ENCODE measurements around the gene SPARCL1. TPM values are rescaled to one million over a fixed set of nuclear protein-coding genes. Genes with fewer than 3 reads are reported as not detected.
A peak's percentile ranks its signal among the peaks of the same experiment; 100 is the strongest.

Gene SPARCL1
- total and polyA plus RNA-seq, 2 experiments from 2014 or later, result not detected

DNA sequence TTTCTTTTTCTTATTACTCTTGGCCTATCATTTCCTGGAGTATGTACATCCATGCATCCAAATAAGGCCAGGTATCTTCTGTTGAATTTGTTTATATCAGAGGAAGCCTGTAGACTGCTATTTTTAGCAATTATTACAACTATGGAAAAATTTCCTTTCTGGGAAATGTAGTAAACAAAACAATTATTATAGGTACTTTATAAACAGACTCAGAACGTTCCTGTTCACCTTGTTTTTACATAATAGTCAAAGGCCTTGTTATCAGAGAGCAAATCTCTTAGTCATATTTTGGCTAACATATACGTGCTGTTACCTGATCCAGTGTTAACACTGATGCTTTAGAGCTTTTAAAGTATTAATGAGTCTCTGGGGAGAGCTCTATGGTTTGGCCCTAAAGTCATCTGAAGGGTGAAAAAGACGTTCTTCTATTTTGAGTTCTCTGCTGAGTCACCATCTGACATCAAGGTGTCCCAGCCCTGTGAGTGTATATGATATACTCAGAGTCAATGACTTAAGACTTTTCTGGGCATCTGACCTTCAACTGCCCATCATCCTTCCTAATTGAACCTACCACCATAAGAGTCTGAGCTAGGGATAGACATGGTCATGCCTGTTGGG is 7.3 kb downstream of the SPARCL1 start:
- Histone ChIP-seq H3K4me1 (ENCODE audit: low read depth) (peaks cover 10% of the 10 kb centered on the region), H3K27ac (peak overlapping the region; percentile 18)

DNA sequence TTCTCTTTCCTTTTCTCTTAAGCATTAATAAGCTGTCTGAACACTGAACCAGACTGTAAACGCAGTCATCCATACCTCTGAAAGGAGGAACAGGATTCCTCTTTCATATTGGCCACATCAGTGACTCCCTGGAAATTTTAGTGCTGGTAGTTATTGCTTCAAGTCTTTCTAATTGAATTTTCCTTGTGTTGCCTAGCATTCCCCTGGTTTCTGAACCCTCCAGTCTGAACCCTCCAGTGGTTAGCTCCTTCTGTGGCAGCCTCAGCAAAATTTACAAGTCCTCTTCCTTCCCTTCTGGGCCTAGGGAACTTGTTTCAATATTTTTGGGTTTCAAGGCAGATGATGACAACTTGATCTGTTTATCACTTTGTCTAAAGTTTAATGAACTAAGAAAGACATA is 7.9 kb downstream of the SPARCL1 start:
- H3K27ac ChIP-seq, result peak overlapping the region; percentile 18
- TF ChIP-seq, protein P1, sequence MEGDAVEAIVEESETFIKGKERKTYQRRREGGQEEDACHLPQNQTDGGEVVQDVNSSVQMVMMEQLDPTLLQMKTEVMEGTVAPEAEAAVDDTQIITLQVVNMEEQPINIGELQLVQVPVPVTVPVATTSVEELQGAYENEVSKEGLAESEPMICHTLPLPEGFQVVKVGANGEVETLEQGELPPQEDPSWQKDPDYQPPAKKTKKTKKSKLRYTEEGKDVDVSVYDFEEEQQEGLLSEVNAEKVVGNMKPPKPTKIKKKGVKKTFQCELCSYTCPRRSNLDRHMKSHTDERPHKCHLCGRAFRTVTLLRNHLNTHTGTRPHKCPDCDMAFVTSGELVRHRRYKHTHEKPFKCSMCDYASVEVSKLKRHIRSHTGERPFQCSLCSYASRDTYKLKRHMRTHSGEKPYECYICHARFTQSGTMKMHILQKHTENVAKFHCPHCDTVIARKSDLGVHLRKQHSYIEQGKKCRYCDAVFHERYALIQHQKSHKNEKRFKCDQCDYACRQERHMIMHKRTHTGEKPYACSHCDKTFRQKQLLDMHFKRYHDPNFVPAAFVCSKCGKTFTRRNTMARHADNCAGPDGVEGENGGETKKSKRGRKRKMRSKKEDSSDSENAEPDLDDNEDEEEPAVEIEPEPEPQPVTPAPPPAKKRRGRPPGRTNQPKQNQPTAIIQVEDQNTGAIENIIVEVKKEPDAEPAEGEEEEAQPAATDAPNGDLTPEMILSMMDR (IDR thresholded peaks at IDR 0.05; ENCODE audit: low read depth, low read length), result no peak

More for the DNA sequence above, 7.3 kb downstream of the SPARCL1 start:
- no peaks in the 10 kb centered on the region for H3K9me3 ChIP-seq (ENCODE audit: low read depth)
- no peaks in the 10 kb centered on the region for H3K27me3 ChIP-seq
- TF ChIP-seq, protein P1 (IDR thresholded peaks at IDR 0.05; ENCODE audit: low read depth, low read length), result no peak
- no peak for DNase-seq (ENCODE audit: low read depth in 1 of 2, low spot score in 1 of 2)
- H3K4me3 ChIP-seq, result no peak overlapping the region
- no peaks in the 10 kb centered on the region for H3K36me3 ChIP-seq

GRCh38 chr4:87517621-87518020 is 11.6 kb downstream of the SPARCL1 start:
- Histone ChIP-seq H3K27me3 (no peaks in the 10 kb centered on the region), H3K4me3 (no peak overlapping the region), H3K36me3 (no peaks in the 10 kb centered on the region), H3K4me1 (ENCODE audit: low read depth) (peaks cover 7% of the 10 kb centered on the region), H3K27ac (no peak overlapping the region), H3K9me3 (ENCODE audit: low read depth) (no peaks in the 10 kb centered on the region)
- no peak for DNase-seq (ENCODE audit: low read depth in 1 of 2, low spot score in 1 of 2)
- TF ChIP-seq, protein P1 (IDR thresholded peaks at IDR 0.05; ENCODE audit: low read depth, low read length), result no peak

More for the DNA sequence above, 7.9 kb downstream of the SPARCL1 start:
- Histone ChIP-seq H3K9me3 (ENCODE audit: low read depth) (no peaks in the 10 kb centered on the region), H3K4me3 (no peak overlapping the region), H3K4me1 (ENCODE audit: low read depth) (peaks cover 10% of the 10 kb centered on the region), H3K36me3 (no peaks in the 10 kb centered on the region), H3K27me3 (no peaks in the 10 kb centered on the region)
- no peak for DNase-seq (ENCODE audit: low read depth in 1 of 2, low spot score in 1 of 2)

DNA sequence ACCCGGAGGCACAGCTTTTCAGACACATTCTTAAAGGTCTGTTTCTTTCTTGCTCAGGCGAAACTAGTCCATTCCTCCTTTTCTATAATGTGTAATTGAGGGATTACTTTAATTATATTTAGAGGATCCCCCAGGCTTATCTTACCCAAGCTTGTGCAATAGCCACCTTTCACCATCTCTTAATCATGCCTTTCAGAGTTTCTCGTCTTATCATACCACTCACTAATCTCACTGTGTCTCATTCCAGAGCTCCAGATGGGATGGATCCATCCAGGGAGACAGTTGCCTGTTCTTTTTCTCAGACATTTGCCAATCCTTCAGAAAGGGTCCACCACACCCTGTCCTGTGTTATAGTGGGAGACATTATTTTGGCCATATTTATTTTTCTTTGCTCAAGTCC is 12.5 kb downstream of the SPARCL1 start:
- Histone ChIP-seq H3K9me3 (ENCODE audit: low read depth) (no peaks in the 10 kb centered on the region), H3K4me1 (ENCODE audit: low read depth) (peaks cover 7% of the 10 kb centered on the region), H3K36me3 (no peaks in the 10 kb centered on the region), H3K27me3 (no peaks in the 10 kb centered on the region), H3K4me3 (no peak overlapping the region), H3K27ac (no peak overlapping the region)
- TF ChIP-seq, protein P1 (IDR thresholded peaks at IDR 0.05; ENCODE audit: low read depth, low read length), result no peak
- peak in 1 of 2 donors; percentile 44 for DNase-seq (ENCODE audit: low read depth in 1 of 2, low spot score in 1 of 2)

DNA sequence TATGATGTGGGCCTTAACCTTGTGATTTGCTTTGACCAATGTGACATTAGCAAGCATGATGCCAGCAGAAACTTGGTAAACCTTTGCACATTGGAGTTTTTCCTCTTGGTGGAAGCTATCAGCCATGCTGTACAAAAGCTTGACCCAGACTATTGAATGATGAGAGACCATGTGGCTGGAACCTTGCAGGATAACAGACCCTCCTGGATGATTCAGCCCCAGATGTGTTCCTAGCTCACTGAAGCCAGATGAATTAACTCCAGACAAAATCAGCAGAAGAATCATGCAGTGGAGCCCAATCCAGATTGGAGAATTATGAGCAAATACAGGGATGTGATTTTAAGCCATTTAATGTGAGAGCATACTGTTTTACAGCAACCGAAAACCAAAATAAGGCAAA is 16.8 kb downstream of the SPARCL1 start:
- no peaks in the 10 kb centered on the region for H3K36me3 ChIP-seq
- H3K9me3 ChIP-seq (ENCODE audit: low read depth), result no peaks in the 10 kb centered on the region
- H3K4me1 ChIP-seq (ENCODE audit: low read depth), result no peaks in the 10 kb centered on the region
- no peak for DNase-seq (ENCODE audit: low read depth in 1 of 2, low spot score in 1 of 2)
- TF ChIP-seq, protein P1 (IDR thresholded peaks at IDR 0.05; ENCODE audit: low read depth, low read length), result no peak
- H3K4me3 ChIP-seq, result no peak overlapping the region
- H3K27me3 ChIP-seq, result no peaks in the 10 kb centered on the region
- H3K27ac ChIP-seq, result no peak overlapping the region

Data from cardiac muscle cell (in vitro differentiated cells and primary cell).